Thoracic aorta (tissue), 2 donors: ENCODE measurements around the gene CGB3. TPM values are rescaled to one million over a fixed set of nuclear protein-coding genes. Genes with fewer than 3 reads are reported as not detected.
A peak's percentile ranks its signal among the peaks of the same experiment; 100 is the strongest.

Experiments used
- ATAC-seq: fragments of 150-250 bp; one replicate; pipeline ENCODE4 v1.8.0; 2017; ENCODE audit warnings: low read depth; ENCODE audit not compliant: insufficient number of reproducible peaks, low FRiP score
- DNase-seq: peaks from one replicate; pipeline ENCODE4 v3.0.0-alpha.2; 2020; ENCODE audit warnings: low spot score
- H3K27ac ChIP-seq, 2 donors: fragments of 200-600 bp; sonication (generic); 1 replicate in 1 of 2; 2 replicates in 1 of 2; pipeline ENCODE4 v1.5.1; 2016; ENCODE audit warnings: mild to moderate bottlenecking in 2 of 2, moderate library complexity in 2 of 2
- H3K27me3 ChIP-seq: fragments of 200-600 bp; sonication (generic); replicated peaks from 2 replicates; pipeline ENCODE4 v1.6.0; 2016; ENCODE audit warnings: mild to moderate bottlenecking; ENCODE audit not compliant: insufficient read depth
- H3K36me3 ChIP-seq: fragments of 200-600 bp; sonication (generic); one replicate; pipeline ENCODE4 v1.5.1; 2016
- H3K4me1 ChIP-seq, 2 donors: fragments of 200-600 bp; sonication (generic); 1 replicate in 1 of 2; 2 replicates in 1 of 2; pipeline versions ENCODE4 v1.5.1 to v1.6.0; 2016; ENCODE audit warnings: low read depth in 2 of 2, mild to moderate bottlenecking in 1 of 2; ENCODE audit not compliant: control insufficient read depth in 1 of 2
- H3K4me3 ChIP-seq: fragments of 200-600 bp; sonication (generic); 2 replicates; pipeline ENCODE4 v1.5.1; 2016; ENCODE audit warnings: mild to moderate bottlenecking
- H3K9me3 ChIP-seq: fragments of 200-600 bp; sonication (generic); 2 replicates; pipeline ENCODE4 v1.5.1; 2016
- total RNA-seq, 2 donors: library from RNA; depleted of rRNA; stranded (reverse); fragments of >200 nt; gene quantifications; one replicate each; pipeline versions ENCODE4 v1.1.0 to v1.2.3, GENCODE V29; 2016
- TF ChIP-seq, protein P1 (sequence below): fragments of 200-600 bp; sonication (generic); IDR thresholded peaks from one replicate; pipeline ENCODE4 v1.5.1; 2019; ENCODE audit warnings: antibody characterized with exemption

CGB3 gene
- total RNA-seq, 2 donors from 2014 or later, result not detected

DNA sequence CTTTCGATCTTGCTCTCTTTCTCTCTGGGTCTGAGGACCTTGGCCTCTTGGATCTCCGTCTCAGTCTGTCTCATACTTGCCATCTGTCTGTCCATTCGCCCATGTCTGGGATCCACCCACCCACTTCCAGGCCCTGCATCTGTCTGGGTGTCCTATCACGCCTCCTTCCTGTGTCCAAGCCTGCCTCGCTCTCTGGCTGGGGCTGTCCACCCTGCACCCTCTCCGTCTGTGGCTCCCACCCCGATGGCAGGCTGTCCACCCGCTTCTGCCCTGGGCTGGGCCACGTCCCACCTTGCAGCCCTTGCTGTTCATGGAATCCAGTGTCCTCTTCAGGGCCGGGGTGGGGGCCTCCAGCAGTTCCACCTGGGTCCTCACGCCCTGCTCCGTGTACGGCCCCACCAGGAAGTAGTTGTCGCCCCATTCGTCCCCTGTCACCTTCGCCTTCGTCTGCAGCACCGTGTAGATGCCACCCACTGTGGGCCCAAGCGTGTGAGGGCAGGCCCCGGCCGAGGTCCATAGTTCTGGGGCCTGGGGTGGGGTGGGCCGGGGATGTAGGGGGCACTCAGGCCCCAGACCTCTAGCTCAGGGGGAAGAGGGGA, 33.0 kb downstream of the CGB3 start:
- DNase-seq (no peak), ATAC-seq (no peak)
- Histone ChIP-seq H3K27me3 (no peaks in the 10 kb centered on the region), H3K4me1 (peaks cover 20 to 42% of the 10 kb centered on the region in 2 donors), H3K36me3 (peaks cover 30% of the 10 kb centered on the region), H3K9me3 (no peaks in the 10 kb centered on the region), H3K4me3 (peak overlapping the region; percentile 100), H3K27ac (peak overlapping the region in 1 of 2 donors; percentile 100)
- TF ChIP-seq, protein P1, sequence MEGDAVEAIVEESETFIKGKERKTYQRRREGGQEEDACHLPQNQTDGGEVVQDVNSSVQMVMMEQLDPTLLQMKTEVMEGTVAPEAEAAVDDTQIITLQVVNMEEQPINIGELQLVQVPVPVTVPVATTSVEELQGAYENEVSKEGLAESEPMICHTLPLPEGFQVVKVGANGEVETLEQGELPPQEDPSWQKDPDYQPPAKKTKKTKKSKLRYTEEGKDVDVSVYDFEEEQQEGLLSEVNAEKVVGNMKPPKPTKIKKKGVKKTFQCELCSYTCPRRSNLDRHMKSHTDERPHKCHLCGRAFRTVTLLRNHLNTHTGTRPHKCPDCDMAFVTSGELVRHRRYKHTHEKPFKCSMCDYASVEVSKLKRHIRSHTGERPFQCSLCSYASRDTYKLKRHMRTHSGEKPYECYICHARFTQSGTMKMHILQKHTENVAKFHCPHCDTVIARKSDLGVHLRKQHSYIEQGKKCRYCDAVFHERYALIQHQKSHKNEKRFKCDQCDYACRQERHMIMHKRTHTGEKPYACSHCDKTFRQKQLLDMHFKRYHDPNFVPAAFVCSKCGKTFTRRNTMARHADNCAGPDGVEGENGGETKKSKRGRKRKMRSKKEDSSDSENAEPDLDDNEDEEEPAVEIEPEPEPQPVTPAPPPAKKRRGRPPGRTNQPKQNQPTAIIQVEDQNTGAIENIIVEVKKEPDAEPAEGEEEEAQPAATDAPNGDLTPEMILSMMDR, result no peak

DNA sequence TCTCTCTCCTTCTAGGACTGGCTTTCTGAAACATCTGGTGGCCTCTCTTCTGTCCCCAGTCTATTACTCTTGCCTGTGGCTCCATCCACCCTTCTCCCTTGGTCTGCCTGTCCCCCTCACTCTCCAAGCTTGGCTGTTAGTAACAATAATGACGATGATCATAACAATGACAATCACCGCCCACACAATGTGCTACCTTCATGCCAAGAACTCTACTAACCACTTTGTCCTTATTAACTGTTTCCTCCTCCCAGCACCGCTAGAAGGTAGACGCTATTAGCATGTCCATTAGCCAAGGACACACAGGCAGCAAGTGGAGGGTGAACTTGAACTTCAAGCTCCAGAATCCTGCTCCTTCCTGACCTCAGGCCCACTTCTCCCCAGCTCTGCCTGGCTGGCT, 33.7 kb downstream of the CGB3 start:
- ATAC-seq, result no peak
- Histone ChIP-seq H3K36me3 (peaks cover 37% of the 10 kb centered on the region), H3K27me3 (no peaks in the 10 kb centered on the region), H3K4me1 (peaks cover 20 to 41% of the 10 kb centered on the region in 2 donors), H3K9me3 (no peaks in the 10 kb centered on the region), H3K4me3 (no peak overlapping the region), H3K27ac (peak overlapping the region in 1 of 2 donors; percentile 26)
- no peak for DNase-seq
- TF ChIP-seq, protein P1, result no peak

- Histone ChIP-seq H3K9me3 (no peaks in the 10 kb centered on the region), H3K27me3 (no peaks in the 10 kb centered on the region), H3K27ac (peak overlapping the region; percentile 26 to 45), H3K4me3 (no peak overlapping the region), H3K36me3 (peaks cover 43% of the 10 kb centered on the region), H3K4me1 (peaks cover 19 to 35% of the 10 kb centered on the region in 2 donors)
- TF ChIP-seq, protein P1, result no peak
- ATAC-seq (no peak), DNase-seq (no peak)
These were observed 34.3 kb downstream of the CGB3 start for GRCh38 chr19:48989701-48990291.

GRCh38 chr19:48988860-48989259, 35.3 kb downstream of the CGB3 start:
- DNase-seq (no peak), ATAC-seq (no peak)
- Histone ChIP-seq H3K4me3 (no peak overlapping the region), H3K9me3 (no peaks in the 10 kb centered on the region), H3K27ac (no peak overlapping the region), H3K27me3 (no peaks in the 10 kb centered on the region), H3K4me1 (peaks cover 11 to 27% of the 10 kb centered on the region in 2 donors), H3K36me3 (peaks cover 50% of the 10 kb centered on the region)
- TF ChIP-seq, protein P1, result no peak

- Histone ChIP-seq H3K36me3 (peaks cover 56% of the 10 kb centered on the region), H3K4me3 (no peak overlapping the region), H3K4me1 (peaks cover 11 to 27% of the 10 kb centered on the region in 2 donors), H3K9me3 (no peaks in the 10 kb centered on the region), H3K27ac (no peak overlapping the region), H3K27me3 (no peaks in the 10 kb centered on the region)
- DNase-seq (no peak), ATAC-seq (no peak)
- TF ChIP-seq, protein P1, result no peak
These were observed 35.8 kb downstream of the CGB3 start for GRCh38 chr19:48988286-48988685.
